GM12864 (cell line): ENCODE measurements around the gene LRRC14B.

Experiments used
- DNase-seq: peaks from one replicate; pipeline ENCODE4 v3.0.0-alpha.2; 2011; ENCODE audit warnings: low read depth
- H3K4me3 ChIP-seq: 2 replicates; pipeline ENCODE4 v1.5.1; 2011; ENCODE audit warnings: mild to moderate bottlenecking, low read depth, low read length, control low read depth
- TF ChIP-seq, protein P1 (sequence below): IDR thresholded peaks from 2 replicates; pipeline ENCODE4 v1.5.1; 2011; ENCODE audit warnings: low read depth, mild to moderate bottlenecking, moderate library complexity, low read length, control low read depth, inconsistent platforms; ENCODE audit errors: missing control alignments

Gene LRRC14B

DNA sequence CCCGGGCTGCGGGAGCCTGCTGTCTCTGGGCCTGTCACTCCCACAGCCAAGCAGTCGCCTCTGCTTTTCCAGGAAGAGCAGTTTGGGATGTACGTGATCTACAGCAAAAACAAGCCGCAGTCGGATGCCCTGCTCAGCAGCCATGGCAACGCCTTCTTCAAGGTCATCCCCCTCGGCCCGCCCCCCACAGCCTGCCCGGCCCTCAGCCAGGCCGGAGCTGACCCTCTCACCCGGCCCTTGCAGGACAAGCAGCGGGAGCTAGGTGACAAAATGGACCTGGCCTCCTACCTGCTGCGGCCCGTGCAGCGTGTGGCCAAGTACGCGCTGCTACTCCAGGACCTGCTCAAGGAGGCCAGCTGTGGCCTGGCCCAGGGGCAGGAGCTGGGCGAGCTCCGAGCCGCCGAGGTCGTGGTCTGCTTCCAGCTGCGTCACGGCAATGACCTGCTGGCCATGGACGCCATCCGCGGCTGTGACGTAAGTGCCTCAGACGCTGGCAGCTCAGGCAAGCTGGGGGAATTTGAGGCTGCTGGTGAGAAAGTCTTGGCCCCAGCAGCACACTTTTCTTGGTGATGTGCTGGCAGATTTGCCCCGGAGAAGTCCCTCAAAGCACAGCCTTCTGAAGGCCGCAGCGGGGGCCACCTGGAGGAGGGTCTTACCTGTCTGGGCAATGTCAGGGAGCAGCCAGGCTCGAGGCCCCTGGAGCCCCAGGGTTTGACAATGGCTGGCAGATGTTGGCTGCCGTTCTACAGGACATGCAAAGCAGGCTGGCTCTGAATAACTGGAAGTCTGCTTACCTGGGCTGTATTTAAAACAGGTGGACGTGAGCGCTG lies 20.1 kb upstream of the LRRC14B start:
- no peak overlapping the region for H3K4me3 ChIP-seq
- TF ChIP-seq, protein P1, sequence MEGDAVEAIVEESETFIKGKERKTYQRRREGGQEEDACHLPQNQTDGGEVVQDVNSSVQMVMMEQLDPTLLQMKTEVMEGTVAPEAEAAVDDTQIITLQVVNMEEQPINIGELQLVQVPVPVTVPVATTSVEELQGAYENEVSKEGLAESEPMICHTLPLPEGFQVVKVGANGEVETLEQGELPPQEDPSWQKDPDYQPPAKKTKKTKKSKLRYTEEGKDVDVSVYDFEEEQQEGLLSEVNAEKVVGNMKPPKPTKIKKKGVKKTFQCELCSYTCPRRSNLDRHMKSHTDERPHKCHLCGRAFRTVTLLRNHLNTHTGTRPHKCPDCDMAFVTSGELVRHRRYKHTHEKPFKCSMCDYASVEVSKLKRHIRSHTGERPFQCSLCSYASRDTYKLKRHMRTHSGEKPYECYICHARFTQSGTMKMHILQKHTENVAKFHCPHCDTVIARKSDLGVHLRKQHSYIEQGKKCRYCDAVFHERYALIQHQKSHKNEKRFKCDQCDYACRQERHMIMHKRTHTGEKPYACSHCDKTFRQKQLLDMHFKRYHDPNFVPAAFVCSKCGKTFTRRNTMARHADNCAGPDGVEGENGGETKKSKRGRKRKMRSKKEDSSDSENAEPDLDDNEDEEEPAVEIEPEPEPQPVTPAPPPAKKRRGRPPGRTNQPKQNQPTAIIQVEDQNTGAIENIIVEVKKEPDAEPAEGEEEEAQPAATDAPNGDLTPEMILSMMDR = no peak
- no peak for DNase-seq

DNA sequence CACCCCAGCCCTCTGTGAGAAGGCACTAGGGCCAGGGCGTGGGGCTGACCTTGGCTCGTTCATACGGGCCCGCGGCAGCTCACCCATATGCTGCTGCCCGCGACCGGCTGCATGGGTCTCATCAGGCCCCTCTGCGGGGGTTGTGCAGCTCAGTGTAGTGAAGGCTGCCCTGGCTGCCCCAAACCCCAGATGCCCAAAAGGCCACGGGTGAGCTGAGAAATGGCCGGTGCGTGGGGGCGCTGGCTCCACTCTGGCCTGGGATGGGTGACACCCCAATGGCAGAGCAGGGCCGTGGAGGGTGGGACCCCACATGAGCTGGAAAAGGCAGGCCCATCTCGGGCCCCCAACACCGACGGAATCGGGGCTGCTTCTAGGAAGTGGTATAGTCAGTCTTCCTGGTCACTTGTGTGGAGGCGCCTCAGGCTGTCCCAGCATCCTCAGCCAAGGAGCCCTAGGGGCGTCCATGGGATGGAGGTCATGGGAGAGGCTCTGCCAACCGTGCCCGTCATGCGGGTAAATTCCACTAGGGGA lies 19.4 kb upstream of the LRRC14B start:
- H3K4me3 ChIP-seq = no peak overlapping the region
- TF ChIP-seq, protein P1 = no peak
- no peak for DNase-seq

- H3K4me3 ChIP-seq = no peak overlapping the region
- no peak for DNase-seq
- TF ChIP-seq, protein P1 = no peak
Observed at GRCh38 chr5:172421-172820, 18.9 kb upstream of the LRRC14B start.

DNA sequence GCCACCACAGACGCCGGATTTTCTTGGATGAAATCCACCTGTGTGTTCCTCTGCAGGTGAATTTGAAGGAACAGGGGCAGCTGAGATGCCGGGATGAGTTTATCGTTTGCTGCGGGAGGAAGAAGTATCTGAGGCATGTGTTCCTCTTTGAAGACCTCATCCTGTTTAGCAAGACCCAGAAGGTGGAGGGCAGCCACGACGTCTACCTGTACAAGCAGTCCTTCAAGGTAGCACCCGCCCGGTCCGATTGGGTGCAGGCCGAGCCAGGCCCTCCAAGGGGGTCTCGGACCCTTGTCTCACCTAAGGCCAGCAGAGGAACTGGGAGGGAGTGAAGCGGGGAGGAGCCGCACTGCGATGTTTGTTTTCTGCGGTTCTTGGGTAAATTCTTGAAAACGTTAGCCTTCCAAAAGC lies 18.4 kb upstream of the LRRC14B start:
- DNase-seq = no peak
- H3K4me3 ChIP-seq = no peak overlapping the region
- TF ChIP-seq, protein P1 = no peak

GRCh38 chr5:173392-174290 lies 17.7 kb upstream of the LRRC14B start:
- no peak for DNase-seq
- TF ChIP-seq, protein P1 = no peak

GRCh38 chr5:174291-174600 lies 17.0 kb upstream of the LRRC14B start:
- DNase-seq = no peak
- TF ChIP-seq, protein P1 = no peak
- no peak overlapping the region for H3K4me3 ChIP-seq

More at GRCh38 chr5:173392-174290, 17.7 kb upstream of the LRRC14B start:
- H3K4me3 ChIP-seq = no peak overlapping the region
